ENCODE measurements around the gene TMX3. TPM values are rescaled to one million over a fixed set of nuclear protein-coding genes. Genes with fewer than 3 reads are reported as not detected.
A peak's percentile ranks its signal among the peaks of the same experiment; 100 is the strongest.

TMX3 gene
- total and polyA plus RNA-seq, 3 donors from 2014 or later = 27.1 to 45.4 (median 39.9) TPM

DNA sequence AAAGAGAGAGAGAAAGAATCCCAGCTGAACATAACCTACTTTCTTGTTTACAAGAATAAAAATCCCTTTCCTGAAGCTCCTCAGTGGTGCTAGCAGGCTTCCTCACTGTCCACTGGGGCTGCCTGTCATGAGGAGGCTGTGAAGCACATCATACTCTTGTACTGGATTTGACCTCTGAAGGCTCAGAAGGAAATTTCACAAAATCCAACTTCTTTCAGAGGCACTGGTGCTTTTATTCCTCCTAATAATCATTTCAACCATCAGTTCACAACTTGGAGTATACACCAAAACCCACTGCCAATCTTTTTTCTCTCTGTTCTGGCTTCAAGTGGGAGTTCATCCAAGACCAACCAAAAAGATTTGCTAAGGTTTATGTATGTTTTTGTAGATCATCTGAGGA is 48.5 kb downstream of the TMX3 start:
- peak; percentile 19 for DNase-seq
- Histone ChIP-seq H3K4me3 (no peak overlapping the region), H3K27me3 (no peaks in the 10 kb centered on the region), H3K9me3 (no peaks in the 10 kb centered on the region), H3K27ac (no peak overlapping the region), H3K36me3 (ENCODE audit: low read depth, missing control alignments) (no peaks in the 10 kb centered on the region), H3K4me1 (no peaks in the 10 kb centered on the region)
- TF ChIP-seq, protein P1, sequence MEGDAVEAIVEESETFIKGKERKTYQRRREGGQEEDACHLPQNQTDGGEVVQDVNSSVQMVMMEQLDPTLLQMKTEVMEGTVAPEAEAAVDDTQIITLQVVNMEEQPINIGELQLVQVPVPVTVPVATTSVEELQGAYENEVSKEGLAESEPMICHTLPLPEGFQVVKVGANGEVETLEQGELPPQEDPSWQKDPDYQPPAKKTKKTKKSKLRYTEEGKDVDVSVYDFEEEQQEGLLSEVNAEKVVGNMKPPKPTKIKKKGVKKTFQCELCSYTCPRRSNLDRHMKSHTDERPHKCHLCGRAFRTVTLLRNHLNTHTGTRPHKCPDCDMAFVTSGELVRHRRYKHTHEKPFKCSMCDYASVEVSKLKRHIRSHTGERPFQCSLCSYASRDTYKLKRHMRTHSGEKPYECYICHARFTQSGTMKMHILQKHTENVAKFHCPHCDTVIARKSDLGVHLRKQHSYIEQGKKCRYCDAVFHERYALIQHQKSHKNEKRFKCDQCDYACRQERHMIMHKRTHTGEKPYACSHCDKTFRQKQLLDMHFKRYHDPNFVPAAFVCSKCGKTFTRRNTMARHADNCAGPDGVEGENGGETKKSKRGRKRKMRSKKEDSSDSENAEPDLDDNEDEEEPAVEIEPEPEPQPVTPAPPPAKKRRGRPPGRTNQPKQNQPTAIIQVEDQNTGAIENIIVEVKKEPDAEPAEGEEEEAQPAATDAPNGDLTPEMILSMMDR (IDR thresholded peaks at IDR 0.05) = no peak
- no peak for TF ChIP-seq POLR2A (IDR thresholded peaks at IDR 0.05)
- intact Hi-C loops (cut with DNase I; ENCODE audit: low total_unique reads) = no loop called here

DNA sequence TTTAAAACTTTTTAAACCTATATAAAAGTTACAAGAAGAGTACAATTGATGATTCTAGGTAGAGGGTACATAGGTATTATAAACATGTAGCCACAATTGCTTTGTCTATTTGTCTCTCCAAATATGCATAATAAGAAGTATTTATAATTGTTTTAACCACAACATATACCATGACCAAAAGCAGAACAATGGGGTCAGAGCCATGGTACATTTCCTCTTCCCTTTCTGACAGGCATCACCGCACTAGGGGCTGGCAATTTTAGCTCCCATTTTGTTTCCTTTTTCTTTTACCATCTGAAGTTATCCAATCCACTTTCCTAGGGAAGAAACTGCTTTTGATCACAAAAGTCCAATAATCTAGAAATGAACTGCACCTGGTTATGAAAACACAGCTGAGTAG is 49.3 kb downstream of the TMX3 start:
- TF ChIP-seq POLR2A (IDR thresholded peaks at IDR 0.05) = no peak
- TF ChIP-seq, protein P1 (IDR thresholded peaks at IDR 0.05) = no peak
- no peaks in the 10 kb centered on the region for H3K4me1 ChIP-seq
- H3K27me3 ChIP-seq = no peaks in the 10 kb centered on the region
- no peak for DNase-seq
- no peak overlapping the region for H3K4me3 ChIP-seq
- intact Hi-C loops (cut with DNase I; ENCODE audit: low total_unique reads) = no loop called here
- no peak overlapping the region for H3K27ac ChIP-seq
- WGBS, 2 donors = 89 to 95% methylated on average over 1 of the region's 1 CpG
- no peaks in the 10 kb centered on the region for H3K36me3 ChIP-seq (ENCODE audit: low read depth, missing control alignments)
- H3K9me3 ChIP-seq = no peaks in the 10 kb centered on the region

DNA sequence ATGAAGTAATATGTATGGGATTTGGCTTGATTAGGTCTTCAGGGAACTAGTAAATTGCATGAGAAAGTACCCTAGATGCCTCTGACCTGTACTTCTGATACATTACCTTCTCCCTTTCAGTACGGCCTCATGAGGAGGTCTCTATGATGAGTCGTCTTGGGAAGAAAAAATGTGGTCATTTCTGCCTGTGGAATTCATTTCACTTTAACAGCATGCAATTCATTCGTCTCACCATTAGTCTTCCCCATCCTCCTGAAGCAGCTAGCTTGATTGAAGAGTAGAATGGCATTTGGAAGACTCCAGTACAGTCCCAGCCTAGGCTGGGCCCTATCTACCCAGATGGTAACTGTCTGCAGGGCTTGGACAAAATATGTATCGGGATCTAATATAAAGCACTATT is 52.2 kb downstream of the TMX3 start:
- H3K27me3 ChIP-seq = no peaks in the 10 kb centered on the region
- H3K4me3 ChIP-seq = no peak overlapping the region
- H3K9me3 ChIP-seq = no peaks in the 10 kb centered on the region
- no peak overlapping the region for H3K27ac ChIP-seq
- no peak for DNase-seq
- WGBS, 2 donors = 83 to 88% methylated on average over 4 of the region's 4 CpGs
- intact Hi-C loops (cut with DNase I; ENCODE audit: low total_unique reads) = no loop called here
- H3K4me1 ChIP-seq = no peaks in the 10 kb centered on the region
- H3K36me3 ChIP-seq (ENCODE audit: low read depth, missing control alignments) = no peaks in the 10 kb centered on the region
- TF ChIP-seq POLR2A (IDR thresholded peaks at IDR 0.05) = no peak
- TF ChIP-seq, protein P1 (IDR thresholded peaks at IDR 0.05) = no peak

DNA sequence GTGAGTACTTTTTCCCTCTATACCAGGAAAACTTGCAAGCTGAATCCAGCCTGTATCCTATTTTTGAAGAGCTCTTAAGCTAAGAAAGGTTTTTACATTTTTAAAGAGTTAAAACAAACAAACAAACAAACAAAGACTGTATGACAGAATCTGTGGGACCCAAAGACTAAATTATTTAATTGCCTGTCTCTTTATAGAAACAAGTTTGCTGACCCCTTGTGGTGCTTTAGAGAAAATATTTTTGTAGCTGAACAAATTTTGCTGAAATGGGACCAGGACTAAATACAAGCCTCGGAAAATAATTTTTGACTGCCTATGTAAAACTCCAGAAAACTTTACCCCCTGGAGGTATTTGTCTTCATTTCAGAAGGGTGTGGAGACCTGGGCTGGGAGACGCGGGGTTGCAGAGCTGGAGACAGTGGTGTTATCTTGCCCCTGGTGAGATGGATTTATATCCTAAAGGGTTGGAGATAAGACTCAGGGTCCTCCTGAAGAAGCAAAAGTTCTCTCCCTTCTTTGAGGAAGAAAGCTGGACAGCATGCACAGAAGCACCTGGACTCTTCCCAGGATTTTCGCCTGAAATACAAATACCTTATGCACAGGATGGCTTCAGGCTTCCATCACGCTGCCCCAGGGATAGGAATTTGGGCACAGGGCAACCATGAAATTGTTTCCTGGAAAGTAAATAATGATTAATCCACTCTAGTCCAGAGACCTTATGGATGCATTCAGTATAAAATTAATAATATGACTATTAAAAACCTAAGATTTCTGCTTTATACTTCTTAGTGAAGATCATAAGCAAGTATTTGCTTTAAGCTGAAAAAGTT is 54.3 kb downstream of the TMX3 start:
- H3K4me3 ChIP-seq = no peak overlapping the region
- intact Hi-C loops (cut with DNase I; ENCODE audit: low total_unique reads) = no loop called here
- H3K27ac ChIP-seq = no peak overlapping the region
- H3K36me3 ChIP-seq (ENCODE audit: low read depth, missing control alignments) = no peaks in the 10 kb centered on the region
- H3K4me1 ChIP-seq = no peaks in the 10 kb centered on the region
- no peaks in the 10 kb centered on the region for H3K27me3 ChIP-seq
- no peaks in the 10 kb centered on the region for H3K9me3 ChIP-seq
- WGBS, 2 donors = 52 to 54% methylated on average over 5 of the region's 5 CpGs
- no peak for DNase-seq
- TF ChIP-seq POLR2A (IDR thresholded peaks at IDR 0.05) = no peak
- TF ChIP-seq, protein P1 (IDR thresholded peaks at IDR 0.05) = peak; percentile 24 to 52 (median 32)

DNA sequence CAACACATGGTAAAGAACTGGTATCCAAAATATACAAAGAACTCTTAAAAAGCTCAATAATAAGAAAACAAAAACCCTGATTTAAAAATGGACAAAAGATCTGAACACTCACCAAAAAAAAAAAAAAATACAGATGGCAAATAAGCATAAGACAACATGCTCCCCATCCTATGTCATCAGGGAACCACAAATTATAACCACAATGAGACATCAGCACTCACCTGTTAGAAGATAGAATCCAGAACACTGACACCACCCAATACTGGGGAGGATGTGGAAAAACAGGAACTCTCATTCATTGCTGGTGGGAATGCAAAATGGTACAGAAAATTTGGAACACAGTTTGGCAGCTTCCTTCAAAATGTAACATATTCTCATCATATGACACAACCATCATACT is 66.7 kb downstream of the TMX3 start:
- Histone ChIP-seq H3K27ac (no peak overlapping the region), H3K9me3 (no peaks in the 10 kb centered on the region), H3K27me3 (no peaks in the 10 kb centered on the region), H3K4me1 (no peaks in the 10 kb centered on the region), H3K36me3 (ENCODE audit: low read depth, missing control alignments) (no peaks in the 10 kb centered on the region), H3K4me3 (no peak overlapping the region)
- TF ChIP-seq, protein P1 (IDR thresholded peaks at IDR 0.05) = no peak
- no peak for TF ChIP-seq POLR2A (IDR thresholded peaks at IDR 0.05)
- intact Hi-C loops (cut with DNase I; ENCODE audit: low total_unique reads) = no loop called here
- DNase-seq = no peak

All from testis (tissue), 3 donors.